ENCODE measurements around the gene BRD9. TPM values are rescaled to one million over a fixed set of nuclear protein-coding genes. Genes with fewer than 3 reads are reported as not detected.

The BRD9 gene
- total RNA-seq, 1 donor from 2014 or later = 23.6 TPM

DNA sequence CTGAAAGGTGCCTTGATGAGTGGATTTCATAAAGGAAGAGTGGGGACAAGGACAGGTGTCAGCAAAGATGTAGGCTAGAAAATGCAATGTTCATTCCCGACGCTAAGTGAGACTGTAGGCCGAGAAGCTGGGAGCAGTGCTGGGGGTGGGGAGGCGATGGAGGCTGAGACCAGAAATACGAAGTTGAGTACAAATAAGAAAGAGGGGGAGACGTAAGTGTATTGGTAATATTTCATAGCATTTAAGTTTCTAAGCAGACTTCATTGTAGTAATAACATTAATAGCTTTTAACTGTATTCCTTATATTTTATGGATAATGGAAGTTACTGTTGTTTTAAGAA lies 11.1 kb upstream of the BRD9 start:
- Histone ChIP-seq H3K27me3 (ENCODE audit: low read depth) (no peaks in the 10 kb centered on the region), H3K36me3 (no peaks in the 10 kb centered on the region), H3K27ac (replicated peaks) (no peak overlapping the region), H3K4me3 (no peak overlapping the region), H3K9me3 (replicated peaks) (no peaks in the 10 kb centered on the region), H3K4me1 (peaks cover 6% of the 10 kb centered on the region)
- TF ChIP-seq, protein P1, sequence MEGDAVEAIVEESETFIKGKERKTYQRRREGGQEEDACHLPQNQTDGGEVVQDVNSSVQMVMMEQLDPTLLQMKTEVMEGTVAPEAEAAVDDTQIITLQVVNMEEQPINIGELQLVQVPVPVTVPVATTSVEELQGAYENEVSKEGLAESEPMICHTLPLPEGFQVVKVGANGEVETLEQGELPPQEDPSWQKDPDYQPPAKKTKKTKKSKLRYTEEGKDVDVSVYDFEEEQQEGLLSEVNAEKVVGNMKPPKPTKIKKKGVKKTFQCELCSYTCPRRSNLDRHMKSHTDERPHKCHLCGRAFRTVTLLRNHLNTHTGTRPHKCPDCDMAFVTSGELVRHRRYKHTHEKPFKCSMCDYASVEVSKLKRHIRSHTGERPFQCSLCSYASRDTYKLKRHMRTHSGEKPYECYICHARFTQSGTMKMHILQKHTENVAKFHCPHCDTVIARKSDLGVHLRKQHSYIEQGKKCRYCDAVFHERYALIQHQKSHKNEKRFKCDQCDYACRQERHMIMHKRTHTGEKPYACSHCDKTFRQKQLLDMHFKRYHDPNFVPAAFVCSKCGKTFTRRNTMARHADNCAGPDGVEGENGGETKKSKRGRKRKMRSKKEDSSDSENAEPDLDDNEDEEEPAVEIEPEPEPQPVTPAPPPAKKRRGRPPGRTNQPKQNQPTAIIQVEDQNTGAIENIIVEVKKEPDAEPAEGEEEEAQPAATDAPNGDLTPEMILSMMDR (IDR thresholded peaks at IDR 0.05; ENCODE audit: borderline replicate concordance) = no peak
- no peak for DNase-seq
- intact Hi-C loops (cut with micrococcal nuclease) = loop anchor here (5.0 kb wide), 1 partner anchor 231 kb away; no protein-coding TSS in a partner anchor

- peaks cover 6% of the 10 kb centered on the region for H3K4me1 ChIP-seq
- no peak overlapping the region for H3K27ac ChIP-seq (replicated peaks)
- TF ChIP-seq, protein P1 (IDR thresholded peaks at IDR 0.05; ENCODE audit: borderline replicate concordance) = no peak
- intact Hi-C loops (cut with micrococcal nuclease) = loop anchor here (5.0 kb wide), 1 partner anchor 230 kb away; no protein-coding TSS in a partner anchor
- H3K27me3 ChIP-seq (ENCODE audit: low read depth) = no peaks in the 10 kb centered on the region
- no peaks in the 10 kb centered on the region for H3K9me3 ChIP-seq (replicated peaks)
- DNase-seq = no peak
- H3K36me3 ChIP-seq = no peaks in the 10 kb centered on the region
- no peak overlapping the region for H3K4me3 ChIP-seq
Measured at GRCh38 chr5:902129-902916, 9.7 kb upstream of the BRD9 start.

DNA sequence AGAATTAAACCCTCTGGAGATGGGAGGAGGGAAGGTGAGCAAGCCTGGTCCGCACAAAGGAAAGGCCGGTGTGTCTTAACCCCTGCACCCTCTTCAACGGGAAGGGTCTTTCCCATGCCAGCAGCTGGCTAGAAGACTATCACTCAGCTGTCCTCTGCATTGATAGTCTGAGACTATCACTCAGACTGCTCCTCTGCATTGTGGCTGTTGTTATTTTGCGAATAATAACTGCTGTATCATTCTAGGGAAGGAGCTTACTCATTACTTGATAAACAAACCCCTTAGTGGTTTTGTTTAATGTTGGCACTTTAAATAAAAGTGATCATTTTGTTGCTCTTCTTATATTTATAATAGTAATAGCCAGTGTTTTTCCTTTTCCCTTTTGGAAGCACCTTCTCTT lies 8.2 kb upstream of the BRD9 start:
- no peak overlapping the region for H3K27ac ChIP-seq (replicated peaks)
- intact Hi-C loops (cut with micrococcal nuclease) = loop anchor here (5.0 kb wide), 1 partner anchor 228 kb away; no protein-coding TSS in a partner anchor

GRCh38 chr5:893711-894110 lies 1.1 kb upstream of the BRD9 start:
- Histone ChIP-seq H3K27ac (replicated peaks) (no peak overlapping the region), H3K4me3 (peak overlapping the region; percentile 92), H3K36me3 (peaks cover 27% of the 10 kb centered on the region), H3K4me1 (peaks cover 30% of the 10 kb centered on the region), H3K27me3 (ENCODE audit: low read depth) (no peaks in the 10 kb centered on the region), H3K9me3 (replicated peaks) (no peaks in the 10 kb centered on the region)
- no peak for DNase-seq
- TF ChIP-seq, protein P1 (IDR thresholded peaks at IDR 0.05; ENCODE audit: borderline replicate concordance) = no peak
- intact Hi-C loops (cut with micrococcal nuclease) = no loop called here

More for the DNA sequence above, 8.2 kb upstream of the BRD9 start:
- Histone ChIP-seq H3K36me3 (no peaks in the 10 kb centered on the region), H3K4me3 (no peak overlapping the region), H3K4me1 (peaks cover 6% of the 10 kb centered on the region), H3K27me3 (ENCODE audit: low read depth) (no peaks in the 10 kb centered on the region), H3K9me3 (replicated peaks) (no peaks in the 10 kb centered on the region)
- no peak for DNase-seq
- TF ChIP-seq, protein P1 (IDR thresholded peaks at IDR 0.05; ENCODE audit: borderline replicate concordance) = no peak

- Histone ChIP-seq H3K9me3 (replicated peaks) (no peaks in the 10 kb centered on the region), H3K36me3 (peaks cover 33% of the 10 kb centered on the region), H3K4me3 (peak overlapping the region; percentile 92), H3K27ac (replicated peaks) (no peak overlapping the region), H3K4me1 (peaks cover 30% of the 10 kb centered on the region), H3K27me3 (ENCODE audit: low read depth) (no peaks in the 10 kb centered on the region)
- no peak for DNase-seq
- intact Hi-C loops (cut with micrococcal nuclease) = no loop called here
- TF ChIP-seq, protein P1 (IDR thresholded peaks at IDR 0.05; ENCODE audit: borderline replicate concordance) = no peak
Measured at GRCh38 chr5:893137-893506, 521 bp upstream of the BRD9 start.

Measured in left ventricle myocardium inferior (tissue), 1 donor.